HG03558 (cell line): ENCODE results near the gene IL1RAPL1.

ENCODE experiments used
- ATAC-seq: cut with Tn5 transposase; IDR thresholded peaks from one replicate; pipeline ENCODE4 v1.9.1; 2021; ENCODE audit warnings: moderate number of reproducible peaks; ENCODE audit not compliant: unreplicated experiment; ENCODE audit errors: extremely low read depth

IL1RAPL1 gene

DNA sequence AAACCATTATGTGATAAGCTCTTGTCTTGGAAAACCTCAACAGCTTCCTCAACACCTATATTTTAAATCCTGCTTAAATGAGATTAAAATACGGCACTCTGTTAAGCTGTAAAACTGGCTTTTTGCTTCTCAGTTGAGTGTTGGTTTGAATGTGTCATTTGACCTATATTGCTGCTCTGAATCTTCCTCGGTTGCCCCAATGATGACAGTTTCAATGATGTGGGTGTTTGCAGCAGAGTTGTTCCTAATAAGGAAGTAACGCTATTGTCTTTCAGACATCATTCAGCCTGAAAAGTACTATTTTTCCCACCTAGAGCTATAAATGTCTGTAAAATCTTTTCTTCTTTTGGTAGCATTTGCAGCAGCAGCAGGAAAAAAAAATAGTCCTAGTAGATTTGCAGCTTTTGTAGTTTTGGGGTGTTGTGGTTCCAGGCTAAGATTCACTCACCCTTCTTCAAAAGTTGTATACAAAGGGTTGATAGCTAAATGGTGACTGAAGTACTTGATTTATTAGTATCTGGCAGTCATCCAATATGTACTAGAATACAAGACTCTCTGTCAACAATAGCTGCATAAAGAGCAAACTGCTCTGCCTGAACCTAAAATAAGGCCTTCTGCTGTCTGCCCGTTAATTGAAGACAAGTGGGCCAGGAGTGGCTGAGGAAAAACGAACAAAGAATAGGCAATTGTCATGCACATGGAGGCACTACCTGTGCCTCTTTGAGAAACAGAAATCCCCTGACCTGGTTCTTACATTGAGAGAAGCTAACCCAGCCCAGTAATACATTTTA, 333.1 kb downstream of the IL1RAPL1 start:
- no peak for ATAC-seq

DNA sequence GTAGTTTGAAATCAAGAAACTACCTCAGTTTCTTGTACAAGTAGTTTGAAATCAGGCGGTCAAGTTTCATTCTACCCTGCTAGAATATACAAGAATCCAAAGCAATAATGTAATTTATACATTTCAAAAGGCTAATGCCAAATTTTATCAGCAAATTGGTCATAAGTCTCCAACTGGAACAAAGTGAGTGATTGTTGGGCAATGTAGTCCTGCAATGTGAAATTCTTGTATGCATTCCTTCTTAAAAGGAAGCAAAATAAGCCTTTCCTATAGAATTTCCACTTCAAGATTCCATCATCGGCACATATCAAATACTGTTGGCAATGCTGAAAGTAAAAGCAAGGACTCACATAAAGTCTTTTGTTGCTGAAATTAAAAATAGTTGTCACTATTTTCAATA, 334.9 kb downstream of the IL1RAPL1 start:
- ATAC-seq: no peak

DNA sequence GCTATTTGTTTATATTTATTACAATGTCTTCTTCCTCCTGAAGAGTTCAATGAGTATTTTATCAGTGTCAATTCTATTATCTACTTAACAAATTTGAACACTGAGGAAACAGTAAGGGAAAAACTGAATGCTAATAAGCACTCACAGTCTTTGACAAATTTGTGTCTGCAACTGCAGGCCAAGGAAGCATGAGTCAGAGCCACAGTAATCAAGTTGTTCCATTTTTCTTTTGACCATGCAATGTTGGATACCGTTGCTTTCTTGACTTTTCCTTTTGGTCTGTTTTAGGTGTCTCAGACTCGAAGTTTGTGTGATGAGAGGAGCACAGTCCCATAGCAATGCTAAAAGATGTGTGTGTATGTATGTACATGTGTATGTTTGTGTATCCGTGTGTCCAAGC, 359.6 kb downstream of the IL1RAPL1 start:
- ATAC-seq: no peak

DNA sequence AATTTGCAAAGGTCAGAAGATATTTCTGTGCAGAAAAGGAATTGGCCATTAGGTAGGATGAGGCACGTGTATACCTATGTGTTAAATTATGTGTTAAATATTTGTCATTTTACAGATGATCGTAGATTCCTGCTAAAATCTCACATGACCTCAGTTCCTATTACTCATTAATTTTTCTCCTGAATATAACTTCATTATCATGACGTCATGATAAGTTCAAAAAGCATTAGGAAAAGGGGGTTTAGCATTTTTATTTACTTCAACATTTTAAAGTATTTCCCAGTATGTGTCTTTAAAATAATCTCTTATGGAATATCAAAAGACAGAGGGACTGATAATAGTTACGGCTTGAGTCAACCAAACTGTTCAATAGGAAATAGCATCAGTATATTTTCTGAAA, 372.8 kb downstream of the IL1RAPL1 start:
- ATAC-seq: no peak

DNA sequence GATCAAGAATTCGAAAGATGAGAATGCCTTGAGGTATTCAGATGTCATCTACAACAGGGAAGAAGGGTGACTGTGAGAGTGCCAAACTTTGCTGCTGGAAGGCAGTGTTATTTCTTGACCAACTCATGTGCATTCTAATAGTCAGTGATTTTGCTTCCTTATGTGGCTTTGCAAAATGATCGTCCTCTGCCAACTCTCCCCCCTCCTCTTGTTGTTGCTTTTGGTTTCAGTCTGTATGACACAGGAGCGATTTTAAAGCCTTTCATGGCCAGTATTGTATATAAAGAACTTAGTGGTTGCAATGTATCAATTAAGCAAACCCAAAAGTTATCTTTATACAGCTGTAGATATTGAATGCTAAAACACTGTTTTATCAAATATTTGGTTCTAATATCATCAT, 379.1 kb downstream of the IL1RAPL1 start:
- no peak for ATAC-seq

DNA sequence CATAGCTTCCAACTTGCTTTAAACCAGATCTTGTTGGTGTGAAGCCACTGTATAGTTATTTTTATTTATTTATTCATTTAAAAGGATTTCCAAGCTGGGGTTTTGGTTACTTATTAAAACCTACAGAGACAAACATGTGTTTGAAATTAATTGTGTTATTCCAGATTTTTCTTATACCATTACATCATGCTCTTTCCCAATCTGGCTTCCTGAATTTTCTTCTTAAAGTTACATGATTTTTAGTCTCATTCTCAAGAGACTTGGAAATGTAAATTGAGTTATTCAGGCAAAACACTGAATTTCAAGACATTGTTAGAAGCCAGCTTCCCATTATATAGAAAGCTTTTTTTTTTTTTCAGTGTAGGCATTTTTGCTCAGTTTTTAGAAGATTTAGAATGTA, 381.9 kb downstream of the IL1RAPL1 start:
- no peak for ATAC-seq

DNA sequence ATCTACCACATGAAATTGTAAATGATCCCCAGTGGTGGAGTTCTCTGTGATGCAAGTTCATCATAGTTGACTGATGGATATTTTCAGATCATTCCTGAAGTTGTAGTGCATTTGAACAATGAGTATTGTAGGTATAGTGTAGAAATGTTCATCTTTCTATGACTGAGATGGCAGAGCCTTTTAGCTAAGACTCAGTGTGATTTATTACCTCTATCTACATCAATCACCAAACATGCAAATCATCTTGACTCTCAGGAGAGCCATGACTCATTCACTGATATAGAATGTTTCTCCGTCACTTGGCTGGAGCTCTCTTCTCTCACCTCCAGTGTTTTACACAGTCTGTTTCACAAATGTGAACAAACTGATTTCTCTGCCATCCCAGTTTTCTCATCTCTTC, 392.6 kb downstream of the IL1RAPL1 start:
- ATAC-seq: no peak

DNA sequence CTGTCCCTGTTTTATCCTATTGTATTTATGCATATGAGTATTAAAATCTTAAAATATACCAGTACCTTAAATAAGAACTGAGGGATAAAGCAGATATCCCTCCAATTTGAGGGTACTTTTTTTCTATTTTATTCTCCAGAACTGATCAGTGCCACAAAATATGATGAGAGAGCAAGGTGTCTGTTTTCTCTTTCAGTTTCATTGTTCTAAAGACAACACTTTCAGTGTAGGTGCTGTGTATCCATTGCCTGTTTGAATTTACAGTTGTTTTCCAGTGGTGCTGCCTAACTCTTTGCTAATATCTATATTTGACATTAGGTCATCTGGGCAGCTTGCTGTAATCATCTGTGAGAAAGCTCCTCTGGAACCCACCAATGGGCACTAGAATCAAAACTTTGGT, 394.7 kb downstream of the IL1RAPL1 start:
- ATAC-seq: no peak

DNA sequence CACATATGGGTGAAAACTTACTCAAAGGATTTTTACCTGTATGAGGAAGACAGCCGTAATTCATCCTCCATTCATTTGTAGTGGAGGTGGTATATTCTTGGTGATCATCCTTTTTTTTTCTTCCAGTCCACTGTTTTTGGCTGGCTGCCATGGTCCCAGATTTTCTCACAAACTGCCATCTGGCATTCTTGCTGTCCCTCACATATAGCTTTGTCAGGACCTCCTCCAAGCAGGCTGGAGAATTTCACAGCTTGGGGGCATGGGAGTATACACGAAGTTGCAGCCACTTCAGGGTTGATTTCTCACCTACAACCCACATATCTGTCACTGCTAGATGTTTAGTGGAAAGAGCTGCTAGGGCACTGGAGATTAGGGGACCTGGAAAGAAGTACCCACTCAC, 401.0 kb downstream of the IL1RAPL1 start:
- no peak for ATAC-seq

DNA sequence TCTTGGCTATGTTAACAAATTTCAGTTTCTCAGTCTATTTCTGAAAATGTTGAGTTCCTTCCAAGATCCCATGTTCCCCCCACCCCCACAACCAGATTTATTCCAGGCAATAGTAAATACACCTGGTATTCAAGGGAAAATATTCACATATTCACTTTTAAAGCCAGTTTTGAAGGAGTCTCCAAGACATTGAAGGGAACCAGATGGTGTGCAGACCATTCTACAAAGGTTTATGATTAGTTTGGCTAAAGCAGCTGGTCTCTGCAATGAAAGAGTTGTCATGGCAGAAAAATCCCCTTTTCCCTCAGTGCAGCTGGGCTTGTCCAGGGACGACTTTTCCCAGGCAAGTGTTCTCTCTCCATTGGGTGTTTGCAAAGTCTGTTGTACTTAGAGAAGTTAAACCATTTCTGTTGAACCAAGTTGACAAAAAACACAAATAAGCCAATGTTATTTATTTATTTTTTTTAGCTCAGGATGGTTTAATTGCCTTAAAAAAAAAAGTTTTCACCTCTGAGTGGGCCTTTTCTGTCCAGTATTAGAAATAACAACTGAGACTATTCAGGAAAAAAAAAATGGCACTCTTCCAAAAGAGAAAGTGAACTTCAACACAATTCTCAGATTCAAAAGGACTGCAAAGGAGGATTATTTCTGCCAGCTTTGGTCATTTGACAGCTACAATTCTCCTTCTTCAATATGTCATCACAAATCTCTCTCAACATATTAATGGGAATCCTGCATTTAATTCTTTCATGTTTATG, 410.6 kb downstream of the IL1RAPL1 start:
- no peak for ATAC-seq

DNA sequence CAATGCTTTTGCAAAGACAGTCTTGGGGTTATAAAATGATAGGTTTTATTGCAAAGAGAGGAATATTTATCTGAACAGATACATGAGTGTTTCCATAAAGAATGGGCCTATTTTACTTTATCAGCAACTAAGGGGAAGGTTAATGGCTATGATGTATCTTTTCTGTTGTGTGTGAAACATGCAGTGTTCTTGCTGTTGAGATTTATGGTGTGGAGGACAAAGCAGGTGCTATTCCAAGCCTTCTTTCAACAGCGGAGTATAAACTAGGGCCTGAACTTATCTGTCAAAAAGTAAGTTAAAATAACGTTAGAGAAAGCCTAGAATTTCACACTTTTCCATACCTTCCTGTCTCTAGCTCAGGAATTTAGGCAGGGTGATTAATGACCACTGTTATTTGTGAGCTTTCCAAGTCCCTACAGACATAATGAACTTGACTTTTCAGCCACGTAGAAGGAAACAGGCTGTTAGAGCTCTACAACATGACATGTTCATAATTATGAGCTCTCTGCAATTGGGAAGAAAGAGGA, 411.4 kb downstream of the IL1RAPL1 start:
- ATAC-seq: no peak

DNA sequence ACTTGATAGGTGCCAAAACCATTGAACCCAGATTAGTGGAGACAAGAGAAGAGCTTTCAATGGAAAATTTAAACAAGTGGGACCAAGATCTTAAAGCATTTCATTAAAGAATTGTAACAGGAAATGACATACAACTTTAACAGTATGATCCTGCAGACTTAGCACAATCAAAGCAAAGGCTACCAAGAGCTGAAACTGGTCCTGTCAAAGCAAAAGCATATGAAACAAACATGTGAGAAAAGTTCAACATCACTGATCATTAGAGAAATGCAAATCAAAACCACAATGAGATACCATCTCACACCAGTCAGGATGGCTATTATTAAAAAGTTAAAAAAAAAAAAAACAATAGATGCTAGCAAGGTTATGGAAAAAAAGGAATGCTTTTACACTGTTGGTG, 425.6 kb downstream of the IL1RAPL1 start:
- ATAC-seq: peak; percentile 52

DNA sequence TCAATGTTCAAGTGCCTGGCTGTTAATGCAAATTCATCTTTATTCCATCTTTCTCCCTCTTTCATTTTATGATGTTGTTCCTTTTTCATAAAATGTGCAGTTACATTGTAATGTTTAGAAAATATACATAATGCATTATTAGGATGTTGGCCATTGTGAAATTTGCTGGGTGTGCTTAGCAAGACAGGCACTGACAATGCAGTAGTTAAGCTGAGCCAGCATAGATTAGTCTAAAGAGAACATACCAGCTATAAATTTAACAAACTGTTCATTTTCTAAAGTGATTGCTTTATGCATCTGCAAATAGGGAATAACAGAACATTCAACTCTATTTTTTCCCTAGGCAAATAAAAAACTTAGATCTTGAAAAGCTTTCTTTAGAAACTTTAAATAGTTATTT, 436.0 kb downstream of the IL1RAPL1 start:
- no peak for ATAC-seq

DNA sequence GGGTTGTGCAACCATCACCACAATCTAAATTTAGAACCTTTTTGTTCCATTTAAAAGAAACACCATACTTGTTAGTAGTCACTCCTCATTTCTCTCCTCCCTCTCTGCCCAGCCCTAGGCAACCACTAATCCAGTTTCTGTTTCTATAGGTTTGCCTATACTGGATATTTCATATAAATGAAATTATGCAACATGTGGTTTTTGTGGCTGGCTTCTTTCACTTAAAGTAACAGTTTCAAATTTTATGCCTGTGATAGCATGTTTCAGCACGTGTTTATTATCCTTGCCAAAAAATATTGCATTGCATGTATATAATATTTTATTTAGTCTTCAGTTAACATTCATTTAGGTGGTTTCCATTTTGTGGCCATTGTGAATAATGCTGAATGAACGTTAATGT, 437.6 kb downstream of the IL1RAPL1 start:
- ATAC-seq: no peak

DNA sequence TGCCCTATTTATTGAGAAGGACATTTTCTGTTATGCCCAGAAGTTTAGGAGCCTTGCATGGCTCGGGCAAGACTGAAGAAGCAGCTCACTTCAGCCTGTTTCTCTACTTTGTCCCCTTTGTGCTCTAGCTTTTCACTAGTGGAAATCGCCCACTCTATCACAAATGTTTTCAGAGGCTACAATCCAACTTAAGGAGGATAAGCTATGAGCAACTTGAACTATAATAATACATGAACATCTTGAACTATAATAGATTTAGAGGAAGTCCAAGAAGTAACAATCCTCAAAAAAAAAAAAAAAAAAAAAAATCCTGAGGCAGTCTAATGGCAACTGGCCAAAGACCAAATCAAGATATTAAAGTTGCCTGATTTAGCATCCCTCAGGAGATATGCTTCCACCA, 452.3 kb downstream of the IL1RAPL1 start:
- ATAC-seq: no peak

DNA sequence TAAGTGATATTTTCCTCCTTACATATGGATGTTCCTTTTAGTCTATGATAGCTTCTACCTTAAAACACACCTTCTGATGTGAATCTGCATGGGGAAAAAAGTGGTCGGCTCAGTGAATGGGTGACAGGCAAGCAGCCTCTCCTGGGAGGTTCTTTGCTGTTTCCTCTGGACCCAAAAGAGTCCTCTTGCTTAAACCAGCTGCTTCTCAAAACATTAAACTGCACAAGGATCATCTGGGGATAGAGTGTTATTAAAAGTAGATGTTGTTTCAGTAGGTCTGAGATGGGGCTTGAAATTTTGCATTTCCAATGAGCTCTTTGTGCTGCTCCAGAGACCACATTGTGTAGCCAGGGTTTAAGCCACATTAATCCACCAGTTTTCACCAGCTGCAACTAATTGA, 452.9 kb downstream of the IL1RAPL1 start:
- no peak for ATAC-seq

DNA sequence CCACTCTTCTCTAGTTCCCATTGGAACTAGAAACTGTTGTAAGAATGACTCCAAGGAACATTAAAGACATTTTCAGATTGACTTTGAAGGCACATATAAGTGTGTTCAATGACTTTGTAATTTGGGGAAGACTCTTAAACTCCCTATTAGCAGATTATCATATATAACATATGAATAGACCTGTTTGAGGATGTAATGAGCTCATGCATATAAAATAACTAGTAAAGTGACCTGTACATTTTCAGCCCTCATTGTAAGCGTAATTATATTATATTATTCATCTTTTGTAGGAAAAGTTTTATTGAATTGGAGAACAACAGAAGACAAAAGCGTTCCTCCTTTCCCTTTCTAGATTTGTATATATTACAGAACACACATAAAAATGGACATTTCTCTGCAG, 455.1 kb downstream of the IL1RAPL1 start:
- no peak for ATAC-seq

DNA sequence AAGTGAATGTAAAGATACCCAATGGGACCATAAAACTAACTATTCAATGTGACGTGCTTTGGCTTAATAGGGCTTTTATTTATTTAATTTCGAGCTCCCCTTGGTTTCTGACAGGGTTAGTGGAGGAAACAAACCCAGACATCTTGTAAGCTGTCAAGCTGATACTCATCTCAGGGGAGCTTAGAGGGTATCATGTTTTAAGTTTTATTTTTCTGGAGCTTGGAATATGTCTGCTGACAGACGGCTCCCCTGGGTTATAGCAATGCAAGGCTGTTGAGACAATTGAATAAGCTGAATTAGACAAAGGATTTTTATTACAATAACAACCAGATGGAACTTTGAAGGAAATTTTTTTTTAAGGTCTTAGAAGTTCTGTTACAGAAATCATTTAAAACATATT, 456.5 kb downstream of the IL1RAPL1 start:
- ATAC-seq: no peak

DNA sequence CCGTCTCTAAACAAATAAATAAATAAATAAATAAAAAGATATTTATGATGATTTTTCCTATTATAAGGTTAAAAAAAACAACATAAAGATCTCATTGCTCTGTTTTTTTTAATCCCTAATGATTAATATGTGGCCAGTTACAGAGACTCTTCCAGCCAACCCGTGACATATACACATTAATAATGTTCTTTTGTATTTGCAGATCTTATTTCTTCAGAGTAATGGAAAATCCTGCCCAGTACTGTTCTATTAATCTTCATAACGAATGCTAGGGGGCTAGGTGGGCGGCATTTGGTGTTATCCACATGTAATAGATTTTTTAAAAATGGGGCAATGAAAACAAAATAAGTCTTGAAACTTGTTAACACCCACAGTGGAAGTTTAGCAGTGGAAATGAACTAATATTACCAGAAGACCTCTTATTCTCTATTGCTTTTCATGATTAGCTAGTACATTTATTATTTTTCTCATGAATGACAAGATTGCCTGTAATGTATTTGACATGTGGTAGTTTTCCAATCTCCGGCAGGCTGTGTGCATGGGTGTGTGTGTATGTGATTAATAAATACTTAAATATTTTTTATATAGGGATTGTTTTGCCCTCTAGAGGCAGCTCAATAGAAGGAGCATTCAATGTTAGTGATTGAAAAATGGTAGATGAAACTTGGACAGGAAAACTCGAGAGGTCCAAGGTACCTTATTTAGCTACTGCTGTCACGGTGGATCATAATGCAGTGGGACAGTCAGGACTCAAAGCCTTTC, 457.4 kb downstream of the IL1RAPL1 start:
- ATAC-seq: no peak

DNA sequence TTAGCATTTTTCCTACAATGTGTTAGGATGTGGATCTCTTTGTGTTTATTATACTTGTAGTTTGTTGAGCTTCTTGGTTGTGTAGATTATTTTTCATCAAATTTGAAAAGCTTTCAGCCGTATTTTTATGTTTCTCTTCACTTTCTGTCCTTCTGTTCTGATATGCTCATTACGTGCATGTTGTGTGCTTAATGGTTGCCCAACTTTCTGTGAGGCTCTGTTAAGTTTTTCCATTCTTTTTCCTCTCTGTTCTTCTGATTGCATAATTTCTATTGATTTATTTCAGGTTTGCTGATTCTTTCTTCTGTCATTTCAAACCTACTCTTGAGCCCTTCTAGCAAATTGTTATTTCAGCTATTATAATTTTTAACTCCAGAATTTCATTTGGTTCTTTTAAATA, 478.2 kb downstream of the IL1RAPL1 start:
- ATAC-seq: no peak

DNA sequence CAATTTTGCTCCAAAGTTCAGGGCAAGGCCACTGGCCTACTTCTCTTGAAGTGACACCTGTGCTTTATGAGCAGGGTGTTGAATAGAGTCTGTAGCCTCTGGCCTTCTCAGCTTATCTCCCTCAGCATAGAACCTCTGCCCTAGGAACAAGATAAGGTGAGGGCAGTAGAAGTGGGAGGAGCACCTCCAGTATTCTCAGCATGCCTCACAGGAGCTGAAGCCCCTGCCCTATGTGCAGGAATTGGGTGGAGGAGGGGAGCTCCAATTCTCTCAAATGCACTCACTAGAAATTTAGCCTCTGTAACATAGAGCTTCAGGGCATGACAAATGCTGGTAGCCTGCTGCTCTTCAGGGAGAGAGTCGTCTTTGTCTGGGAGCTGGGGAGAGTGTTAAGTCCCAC, 479.3 kb downstream of the IL1RAPL1 start:
- no peak for ATAC-seq
